ENCODE measurements around the gene PLXNB1. TPM values are rescaled to one million over a fixed set of nuclear protein-coding genes. Genes with fewer than 3 reads are reported as not detected.
"Not testable (repeated sequence)": the region's sequence is repeated elsewhere in the genome, so short reads cannot be mapped to it uniquely, and the experiment has no call there.

Gene PLXNB1
- total RNA-seq, 2 experiments from 2014 or later, result 4.9 to 5.3 TPM

GRCh38 chr3:48405343-48405881, 24.5 kb downstream of the PLXNB1 start:
- CTCF ChIA-PET, result interaction anchor here (1.1 to 1.2 kb wide), 2 partner anchors 31 to 125 kb away, joined by 3 read pairs; no protein-coding TSS in a partner anchor
- POLR2A ChIA-PET, result no interaction called here

- ChIA-PET POLR2A (no interaction called here), CTCF (interaction anchor here (0.9 to 1.2 kb wide), 3 partner anchors 32 to 131 kb away, joined by 3 read pairs; no protein-coding TSS in a partner anchor)
Observed at GRCh38 chr3:48404440-48405342, 25.2 kb downstream of the PLXNB1 start.

DNA sequence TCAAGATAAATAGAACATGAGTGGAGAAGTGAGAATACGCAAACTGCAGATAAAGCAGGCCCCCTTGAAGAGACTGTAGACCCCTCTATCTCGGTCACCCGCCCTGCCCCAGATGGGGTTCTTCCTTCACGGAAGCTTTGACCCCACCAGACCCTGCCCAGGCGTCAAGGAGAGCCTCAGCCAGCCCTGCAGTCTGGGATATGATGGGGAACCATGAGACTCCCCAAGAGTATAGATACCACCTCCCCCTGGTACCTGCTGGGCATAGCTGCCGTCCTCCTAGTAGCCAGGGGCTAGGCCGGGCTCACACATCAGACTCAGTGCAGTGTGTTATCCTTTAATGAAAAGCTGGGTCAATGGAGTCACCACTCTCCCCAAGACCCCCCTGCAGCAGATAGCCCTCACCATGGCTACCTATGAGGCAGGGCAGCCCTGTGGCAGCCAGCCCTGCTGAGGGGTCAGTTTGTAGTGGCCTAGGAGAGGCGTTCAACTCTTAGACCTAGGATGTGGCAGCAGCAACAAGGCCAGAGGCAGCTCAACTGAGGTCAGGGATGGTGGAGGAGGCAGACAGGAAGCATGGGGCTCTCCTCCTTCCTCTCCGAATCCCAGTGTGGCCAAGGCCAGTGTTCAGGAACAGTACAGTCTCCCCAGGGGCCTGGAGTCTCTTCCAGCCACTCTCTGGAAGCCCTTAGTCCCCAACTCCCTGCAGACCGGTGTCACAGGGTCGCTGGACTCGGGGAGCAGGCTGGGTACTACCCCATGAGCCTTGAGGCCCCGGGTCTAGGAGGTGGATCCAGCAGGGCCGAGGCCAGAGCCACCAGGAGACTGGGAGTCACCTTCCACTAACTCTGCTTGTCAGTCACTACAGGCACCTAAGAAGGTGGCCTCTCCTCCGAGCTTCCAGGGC, 26.1 kb downstream of the PLXNB1 start:
- POLR2A ChIA-PET, result no interaction called here
- CTCF ChIA-PET, result interaction anchor here (0.9 to 5.9 kb wide), 4 partner anchors 33 to 130 kb away, joined by 3 to 81 read pairs (median 3); no protein-coding TSS in a partner anchor

DNA sequence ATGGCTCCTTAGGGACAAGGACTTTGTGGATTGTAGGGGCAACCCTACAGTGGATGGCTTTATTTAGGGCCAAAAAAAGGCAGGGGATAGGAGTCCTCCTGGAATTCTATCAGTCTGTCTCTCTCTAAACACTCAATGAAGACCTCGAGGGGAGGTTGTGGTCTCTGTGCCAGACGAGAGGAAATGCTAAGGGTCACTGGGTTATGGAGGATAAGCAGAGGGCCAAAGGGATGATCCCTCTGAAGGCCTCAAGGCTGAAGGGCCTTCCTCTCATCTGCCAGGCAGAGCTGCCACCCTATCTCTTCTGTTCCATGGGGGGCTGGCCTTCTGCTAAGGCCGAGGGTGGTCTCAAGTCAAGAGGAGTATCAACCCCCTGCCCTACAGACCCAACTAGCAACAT, 27.0 kb downstream of the PLXNB1 start:
- ChIA-PET CTCF (interaction anchor here (0.8 to 5.9 kb wide), 2 partner anchors 33 to 99 kb away, joined by 4 to 81 read pairs; no protein-coding TSS in a partner anchor), POLR2A (no interaction called here)

DNA sequence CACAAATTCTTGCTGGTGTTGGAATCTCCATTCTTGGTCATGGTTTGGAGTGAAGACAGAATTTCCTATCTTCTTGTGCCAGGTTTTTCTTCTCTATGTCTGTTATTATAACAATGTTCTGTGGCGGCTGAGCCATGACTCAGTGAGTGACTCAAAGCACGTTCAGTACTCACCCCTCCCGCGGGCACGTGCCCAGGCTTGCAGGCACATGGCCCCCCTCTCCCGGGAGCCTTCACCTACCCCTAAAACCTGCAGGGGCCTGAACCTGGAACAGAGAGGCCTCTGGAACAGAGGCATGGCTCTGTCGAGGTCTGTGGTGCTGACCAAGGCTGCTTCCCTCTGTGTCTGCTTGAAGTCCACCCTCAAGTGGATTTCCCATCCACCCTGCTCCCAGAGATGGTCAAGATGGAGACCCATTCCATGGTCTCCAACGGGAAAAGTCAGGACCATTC, 27.6 kb downstream of the PLXNB1 start:
- POLR2A ChIA-PET, result no interaction called here
- CTCF ChIA-PET, result interaction anchor here (0.8 to 5.9 kb wide), 4 partner anchors 9 to 152 kb away, joined by 4 to 81 read pairs (median 8); no protein-coding TSS in a partner anchor

GRCh38 chr3:48401434-48401901, 28.4 kb downstream of the PLXNB1 start:
- POLR2A ChIA-PET, result not testable (repeated sequence)
- CTCF ChIA-PET, result interaction anchor here (0.6 to 5.9 kb wide), 27 partner anchors 10 to 234 kb away, joined by 3 to 81 read pairs (median 5); partner anchors contain the start of genes CCDC51, NME6, PFKFB4 and PLXNB1

- ChIA-PET CTCF (interaction anchor here (0.6 to 5.9 kb wide), 35 partner anchors 11 to 235 kb away, joined by 3 to 81 read pairs (median 4); partner anchors contain the start of genes CCDC51, NME6, PFKFB4 and PLXNB1), POLR2A (interaction anchor here (0.6 to 0.7 kb wide), 2 partner anchors 35 to 621 kb away, joined by 3 read pairs; no protein-coding TSS in a partner anchor)
Observed at GRCh38 chr3:48400824-48401433, 29.0 kb downstream of the PLXNB1 start.

DNA sequence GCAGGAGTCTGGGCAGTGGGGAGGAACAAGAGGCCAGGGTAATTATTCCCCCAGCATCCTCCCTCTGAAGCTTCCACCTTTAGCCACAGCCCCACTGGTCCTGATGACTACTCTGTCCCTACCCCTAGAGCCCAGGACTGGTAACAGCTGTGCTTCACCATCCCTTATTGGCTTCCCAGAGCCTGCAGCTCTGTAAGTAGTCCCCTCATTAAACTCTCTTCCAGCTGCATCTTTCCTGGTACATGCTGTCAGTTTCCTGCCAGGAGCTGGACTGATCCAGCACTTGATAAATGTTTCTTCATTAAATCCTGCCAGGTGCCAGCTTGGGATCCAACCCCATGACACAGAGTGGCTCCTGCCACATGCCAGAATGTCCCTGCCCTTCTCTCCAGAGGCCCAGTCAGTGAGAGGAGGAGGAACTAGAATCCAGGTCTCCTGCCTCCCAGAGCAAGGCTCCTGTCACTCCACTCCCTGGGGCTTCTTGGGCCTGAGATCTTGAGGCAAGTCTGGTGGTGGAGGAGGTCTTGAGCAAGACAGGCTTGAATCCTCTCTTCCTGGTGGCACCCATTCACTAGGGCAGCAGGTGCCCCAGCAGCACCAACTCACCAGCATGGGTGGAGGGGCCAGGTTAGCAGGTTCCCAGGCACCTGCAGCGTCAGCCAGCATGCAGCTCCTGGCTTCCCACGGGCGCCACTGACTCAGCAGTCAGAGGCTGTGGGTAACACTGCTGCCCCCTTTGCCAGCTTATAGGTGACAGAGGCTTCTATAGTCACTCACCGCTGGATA, 30.3 kb downstream of the PLXNB1 start:
- ChIA-PET POLR2A (no interaction called here), CTCF (interaction anchor here (1.2 to 5.9 kb wide), 7 partner anchors 12 to 150 kb away, joined by 4 to 81 read pairs (median 8); no protein-coding TSS in a partner anchor)

DNA sequence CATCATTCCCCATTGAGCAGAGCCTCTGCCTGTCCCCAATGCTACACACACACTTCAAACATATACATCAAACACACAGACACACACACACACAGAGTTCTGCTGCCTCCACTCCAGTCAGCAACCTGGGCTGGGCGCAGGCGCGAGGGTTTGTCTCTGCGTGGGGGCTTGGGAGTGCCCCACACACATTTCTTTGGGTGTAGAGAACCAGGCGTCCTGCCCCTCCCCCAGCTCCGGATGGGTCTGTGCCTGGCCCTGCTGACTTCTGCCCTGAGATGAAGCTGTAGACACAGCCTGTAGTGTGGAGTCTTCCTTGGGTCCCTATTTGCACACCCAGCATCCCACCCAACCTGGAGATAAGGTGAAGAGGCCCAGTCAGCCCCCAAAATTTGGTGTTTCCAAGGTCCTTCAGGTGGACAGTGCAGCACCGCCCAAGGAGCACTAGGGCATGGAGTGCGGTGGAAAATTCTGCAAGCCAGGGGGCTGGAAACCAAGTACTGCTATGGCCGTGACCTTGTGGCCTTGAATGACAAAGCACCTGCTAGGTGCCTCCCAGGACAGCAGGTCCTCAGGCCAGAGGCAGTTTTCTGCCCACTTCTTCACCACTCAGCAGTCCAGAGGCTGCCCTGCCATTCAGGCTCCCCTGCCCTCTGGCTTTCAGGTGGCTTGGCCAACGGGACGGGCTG, 31.0 kb downstream of the PLXNB1 start:
- POLR2A ChIA-PET, result no interaction called here

GRCh38 chr3:48397767-48398681, 31.9 kb downstream of the PLXNB1 start:
- POLR2A ChIA-PET, result no interaction called here
- CTCF ChIA-PET, result interaction anchor here (3.9 to 5.9 kb wide), 2 partner anchors 38 to 151 kb away, joined by 33 to 81 read pairs; no protein-coding TSS in a partner anchor

More for the DNA sequence above, 31.0 kb downstream of the PLXNB1 start:
- CTCF ChIA-PET, result interaction anchor here (3.9 to 5.9 kb wide), 2 partner anchors 38 to 150 kb away, joined by 33 to 81 read pairs; no protein-coding TSS in a partner anchor

- ChIA-PET CTCF (interaction anchor here (1.0 to 1.1 kb wide), 2 partner anchors 40 to 344 kb away, joined by 4 read pairs; no protein-coding TSS in a partner anchor), POLR2A (no interaction called here)
Observed at GRCh38 chr3:48395714-48396113, 34.2 kb downstream of the PLXNB1 start.

- POLR2A ChIA-PET, result no interaction called here
- CTCF ChIA-PET, result interaction anchor here (0.7 kb wide), 1 partner anchor 155 kb away, joined by 3 read pairs; no protein-coding TSS in a partner anchor
Observed at GRCh38 chr3:48394391-48394790, 35.5 kb downstream of the PLXNB1 start.

DNA sequence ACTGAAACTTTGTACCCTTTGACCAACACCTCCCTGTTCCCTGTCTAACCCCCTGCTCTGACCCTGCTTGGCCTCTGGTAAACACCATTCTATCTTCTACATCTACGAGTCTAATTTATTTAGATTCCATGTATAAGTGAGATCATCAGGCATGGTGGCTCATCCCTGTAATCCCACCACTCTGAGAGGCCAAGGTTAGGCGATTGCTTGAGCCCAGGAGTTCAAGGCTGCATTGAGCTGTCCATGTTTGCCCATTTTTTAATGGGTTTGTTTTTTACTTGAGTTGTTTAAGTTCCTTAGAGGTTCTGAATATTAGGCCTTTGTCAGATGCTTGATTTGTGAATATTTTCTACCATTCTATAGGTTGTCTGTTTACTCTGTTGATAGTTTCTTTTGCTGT, 40.9 kb downstream of the PLXNB1 start:
- POLR2A ChIA-PET, result no interaction called here
- CTCF ChIA-PET, result interaction anchor here (1.8 kb wide), 1 partner anchor 12 kb away, joined by 7 read pairs; no protein-coding TSS in a partner anchor

GRCh38 chr3:48387634-48388033, 42.3 kb downstream of the PLXNB1 start:
- CTCF ChIA-PET, result interaction anchor here (1.8 kb wide), 1 partner anchor 13 kb away, joined by 7 read pairs; no protein-coding TSS in a partner anchor
- POLR2A ChIA-PET, result no interaction called here

GRCh38 chr3:48372862-48373435, 56.9 kb downstream of the PLXNB1 start:
- CTCF ChIA-PET, result interaction anchor here (0.8 kb wide), 1 partner anchor 10 kb away, joined by 3 read pairs; no protein-coding TSS in a partner anchor
- POLR2A ChIA-PET, result no interaction called here

All from activated CD8-positive, alpha-beta memory T cell treated with anti-CD3 and anti-CD28 coated beads for 36 hours (primary cell).